AG04449 (cell line): ENCODE data around the gene LRBA.

ENCODE experiments used
- CTCF ChIA-PET: fragments of 350-600 bp; formaldehyde crosslinking; extraction: SDS; loops from one replicate; lab custom pipeline; 2021; ENCODE audit warnings: antibody characterized with exemption; lab: Yijun Ruan, JAX
- POLR2A ChIA-PET: fragments of 400-600, 350-600 bp; formaldehyde crosslinking; extraction: SDS; loops from one replicate; lab custom pipeline; 2020; ENCODE audit warnings: antibody characterized with exemption, inconsistent platforms; lab: Yijun Ruan, JAX
- DNase-seq: peaks from one replicate; pipeline ENCODE4 v3.0.0-alpha.2; 2010; ENCODE audit warnings: low read depth, low spot score
- H3K4me3 ChIP-seq: 2 replicates; pipeline ENCODE4 v1.5.1; 2011; ENCODE audit warnings: low read depth, mild to moderate bottlenecking, control low read depth, low read length
- TF ChIP-seq, protein P1 (sequence below): IDR thresholded peaks from one replicate; pipeline ENCODE4 v1.5.1; 2011; ENCODE audit warnings: mild to moderate bottlenecking, moderate library complexity, low read length, control low read depth, inconsistent platforms; ENCODE audit not compliant: insufficient read depth; ENCODE audit errors: missing control alignments

The LRBA gene

GRCh38 chr4:150436598-150437370 is 578.3 kb downstream of the LRBA start:
- DNase-seq: no peak
- ChIA-PET CTCF (interaction anchor here (1.3 kb wide), 1 partner anchor 22 kb away, joined by 3 read pairs; no protein-coding TSS in a partner anchor), POLR2A (no interaction called here)
- TF ChIP-seq, protein P1, sequence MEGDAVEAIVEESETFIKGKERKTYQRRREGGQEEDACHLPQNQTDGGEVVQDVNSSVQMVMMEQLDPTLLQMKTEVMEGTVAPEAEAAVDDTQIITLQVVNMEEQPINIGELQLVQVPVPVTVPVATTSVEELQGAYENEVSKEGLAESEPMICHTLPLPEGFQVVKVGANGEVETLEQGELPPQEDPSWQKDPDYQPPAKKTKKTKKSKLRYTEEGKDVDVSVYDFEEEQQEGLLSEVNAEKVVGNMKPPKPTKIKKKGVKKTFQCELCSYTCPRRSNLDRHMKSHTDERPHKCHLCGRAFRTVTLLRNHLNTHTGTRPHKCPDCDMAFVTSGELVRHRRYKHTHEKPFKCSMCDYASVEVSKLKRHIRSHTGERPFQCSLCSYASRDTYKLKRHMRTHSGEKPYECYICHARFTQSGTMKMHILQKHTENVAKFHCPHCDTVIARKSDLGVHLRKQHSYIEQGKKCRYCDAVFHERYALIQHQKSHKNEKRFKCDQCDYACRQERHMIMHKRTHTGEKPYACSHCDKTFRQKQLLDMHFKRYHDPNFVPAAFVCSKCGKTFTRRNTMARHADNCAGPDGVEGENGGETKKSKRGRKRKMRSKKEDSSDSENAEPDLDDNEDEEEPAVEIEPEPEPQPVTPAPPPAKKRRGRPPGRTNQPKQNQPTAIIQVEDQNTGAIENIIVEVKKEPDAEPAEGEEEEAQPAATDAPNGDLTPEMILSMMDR: no peak
- no peak overlapping the region for H3K4me3 ChIP-seq

- CTCF ChIA-PET: no interaction called here
- DNase-seq: no peak
- TF ChIP-seq, protein P1: no peak
- H3K4me3 ChIP-seq: no peak overlapping the region
- POLR2A ChIA-PET: no interaction called here
Measured at GRCh38 chr4:150431221-150431620, 583.9 kb downstream of the LRBA start.

DNA sequence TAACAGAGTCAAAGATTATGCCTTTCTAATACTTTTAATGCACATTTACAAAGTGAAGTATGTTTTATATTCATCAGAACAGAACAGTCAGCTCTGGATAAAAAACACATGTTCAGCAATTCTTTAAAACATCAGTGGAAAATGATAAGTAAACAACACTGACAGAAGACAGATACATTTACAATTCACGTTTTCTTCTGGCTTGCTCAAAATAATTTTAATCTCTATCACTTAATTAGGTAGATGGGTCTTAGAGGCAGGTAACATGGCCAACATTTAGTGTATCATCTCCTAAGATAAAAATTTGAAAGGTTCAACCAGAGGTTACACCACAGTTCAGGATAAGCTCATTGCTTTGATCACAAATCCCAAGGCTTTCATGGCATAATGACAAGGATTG is 589.9 kb downstream of the LRBA start:
- CTCF ChIA-PET: no interaction called here
- no peak for DNase-seq
- TF ChIP-seq, protein P1: no peak
- POLR2A ChIA-PET: no interaction called here
- H3K4me3 ChIP-seq: no peak overlapping the region

GRCh38 chr4:150423503-150423902 is 591.6 kb downstream of the LRBA start:
- no peak for DNase-seq
- no peak overlapping the region for H3K4me3 ChIP-seq
- ChIA-PET POLR2A (no interaction called here), CTCF (no interaction called here)
- TF ChIP-seq, protein P1: no peak

GRCh38 chr4:150423074-150423473 is 592.0 kb downstream of the LRBA start:
- DNase-seq: no peak
- no peak overlapping the region for H3K4me3 ChIP-seq
- ChIA-PET CTCF (no interaction called here), POLR2A (no interaction called here)
- TF ChIP-seq, protein P1: no peak

GRCh38 chr4:150421612-150422011 is 593.5 kb downstream of the LRBA start:
- POLR2A ChIA-PET: no interaction called here
- CTCF ChIA-PET: no interaction called here
- TF ChIP-seq, protein P1: no peak
- DNase-seq: no peak
- H3K4me3 ChIP-seq: no peak overlapping the region
